GM19240 (cell line): ENCODE data around the gene LRRC2.

Experiments
- DNase-seq: peaks from one replicate; pipeline ENCODE4 v3.0.0; 2011; ENCODE audit warnings: low spot score; ENCODE audit not compliant: insufficient read length

LRRC2 gene

GRCh38 chr3:46482632-46483350 lies 83.3 kb downstream of the LRRC2 start:
- no peak for DNase-seq

GRCh38 chr3:46481636-46482035 lies 84.5 kb downstream of the LRRC2 start:
- no peak for DNase-seq

GRCh38 chr3:46480491-46481195 lies 85.5 kb downstream of the LRRC2 start:
- no peak for DNase-seq

- no peak for DNase-seq
These were observed 86.4 kb downstream of the LRRC2 start for GRCh38 chr3:46479696-46480095.

- no peak for DNase-seq
These were observed 87.1 kb downstream of the LRRC2 start for GRCh38 chr3:46479021-46479420.

- no peak for DNase-seq
These were observed 87.8 kb downstream of the LRRC2 start for GRCh38 chr3:46478341-46478740.

- no peak for DNase-seq
These were observed 88.3 kb downstream of the LRRC2 start for GRCh38 chr3:46477756-46478155.

- no peak for DNase-seq
These were observed 89.0 kb downstream of the LRRC2 start for GRCh38 chr3:46477145-46477544.

- DNase-seq: no peak
These were observed 93.4 kb downstream of the LRRC2 start for GRCh38 chr3:46472736-46473135.

GRCh38 chr3:46471371-46471914 lies 94.7 kb downstream of the LRRC2 start:
- DNase-seq: no peak

- no peak for DNase-seq
These were observed 95.3 kb downstream of the LRRC2 start for GRCh38 chr3:46470831-46471230.

GRCh38 chr3:46469680-46470357 lies 96.3 kb downstream of the LRRC2 start:
- DNase-seq: no peak

GRCh38 chr3:46468753-46469600 lies 97.1 kb downstream of the LRRC2 start:
- no peak for DNase-seq

GRCh38 chr3:46467562-46467961 lies 98.5 kb downstream of the LRRC2 start:
- no peak for DNase-seq

- DNase-seq: no peak
These were observed 99.2 kb downstream of the LRRC2 start for GRCh38 chr3:46466871-46467403.

GRCh38 chr3:46466273-46466672 lies 99.8 kb downstream of the LRRC2 start:
- DNase-seq: no peak
